ENCODE data around the gene AUH.

Gene AUH

DNA sequence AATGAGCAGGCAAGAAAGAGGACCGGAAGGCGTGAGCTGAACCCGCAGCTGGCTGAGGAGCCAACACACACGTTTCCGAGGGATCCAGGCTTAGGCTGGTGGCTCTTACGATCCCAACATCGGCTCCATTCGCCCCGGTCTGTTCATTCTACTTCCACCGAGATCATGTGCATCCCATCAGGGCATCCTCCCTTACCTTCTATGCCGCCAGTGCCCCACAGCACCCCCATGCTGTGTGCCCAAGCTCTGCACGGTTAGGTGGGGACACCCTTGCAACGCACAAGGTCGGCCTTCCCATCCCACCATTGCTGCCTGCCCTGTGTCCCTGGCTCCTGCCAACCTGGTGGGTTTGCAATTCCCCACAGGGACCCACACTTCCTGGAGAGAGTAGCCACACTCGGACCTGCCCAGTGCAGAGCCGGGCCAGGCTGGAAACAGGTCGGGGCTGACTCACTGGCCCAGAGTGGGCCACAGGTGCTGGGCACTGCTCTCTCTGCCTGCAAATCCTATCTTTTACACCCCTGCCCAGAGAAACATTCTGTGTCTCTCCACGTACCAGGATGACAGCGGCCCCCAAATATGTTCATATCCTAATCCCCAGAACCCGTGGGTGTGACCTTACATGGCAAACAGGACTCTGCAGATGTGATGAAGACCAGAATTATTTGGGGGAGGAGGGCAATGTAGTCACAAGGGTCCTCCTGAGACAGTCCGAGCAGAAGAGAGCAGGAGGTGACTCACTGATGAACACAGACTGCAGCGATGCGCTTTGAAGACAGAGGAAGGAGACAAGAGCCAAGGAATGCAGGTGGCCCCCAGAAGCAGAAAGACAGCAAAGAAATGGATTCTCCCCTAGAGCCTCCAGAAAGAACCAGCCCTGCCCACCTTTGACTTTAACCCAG, 182.2 kb downstream of the AUH start:
- no peak overlapping the region for H3K4me3 ChIP-seq (ENCODE audit: low read depth, low read length)
- TF ChIP-seq, protein P1, sequence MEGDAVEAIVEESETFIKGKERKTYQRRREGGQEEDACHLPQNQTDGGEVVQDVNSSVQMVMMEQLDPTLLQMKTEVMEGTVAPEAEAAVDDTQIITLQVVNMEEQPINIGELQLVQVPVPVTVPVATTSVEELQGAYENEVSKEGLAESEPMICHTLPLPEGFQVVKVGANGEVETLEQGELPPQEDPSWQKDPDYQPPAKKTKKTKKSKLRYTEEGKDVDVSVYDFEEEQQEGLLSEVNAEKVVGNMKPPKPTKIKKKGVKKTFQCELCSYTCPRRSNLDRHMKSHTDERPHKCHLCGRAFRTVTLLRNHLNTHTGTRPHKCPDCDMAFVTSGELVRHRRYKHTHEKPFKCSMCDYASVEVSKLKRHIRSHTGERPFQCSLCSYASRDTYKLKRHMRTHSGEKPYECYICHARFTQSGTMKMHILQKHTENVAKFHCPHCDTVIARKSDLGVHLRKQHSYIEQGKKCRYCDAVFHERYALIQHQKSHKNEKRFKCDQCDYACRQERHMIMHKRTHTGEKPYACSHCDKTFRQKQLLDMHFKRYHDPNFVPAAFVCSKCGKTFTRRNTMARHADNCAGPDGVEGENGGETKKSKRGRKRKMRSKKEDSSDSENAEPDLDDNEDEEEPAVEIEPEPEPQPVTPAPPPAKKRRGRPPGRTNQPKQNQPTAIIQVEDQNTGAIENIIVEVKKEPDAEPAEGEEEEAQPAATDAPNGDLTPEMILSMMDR (IDR thresholded peaks at IDR 0.05; ENCODE audit: low read depth, low read length, missing control alignments): no peak
- no peak for DNase-seq (ENCODE audit: low read depth)

DNA sequence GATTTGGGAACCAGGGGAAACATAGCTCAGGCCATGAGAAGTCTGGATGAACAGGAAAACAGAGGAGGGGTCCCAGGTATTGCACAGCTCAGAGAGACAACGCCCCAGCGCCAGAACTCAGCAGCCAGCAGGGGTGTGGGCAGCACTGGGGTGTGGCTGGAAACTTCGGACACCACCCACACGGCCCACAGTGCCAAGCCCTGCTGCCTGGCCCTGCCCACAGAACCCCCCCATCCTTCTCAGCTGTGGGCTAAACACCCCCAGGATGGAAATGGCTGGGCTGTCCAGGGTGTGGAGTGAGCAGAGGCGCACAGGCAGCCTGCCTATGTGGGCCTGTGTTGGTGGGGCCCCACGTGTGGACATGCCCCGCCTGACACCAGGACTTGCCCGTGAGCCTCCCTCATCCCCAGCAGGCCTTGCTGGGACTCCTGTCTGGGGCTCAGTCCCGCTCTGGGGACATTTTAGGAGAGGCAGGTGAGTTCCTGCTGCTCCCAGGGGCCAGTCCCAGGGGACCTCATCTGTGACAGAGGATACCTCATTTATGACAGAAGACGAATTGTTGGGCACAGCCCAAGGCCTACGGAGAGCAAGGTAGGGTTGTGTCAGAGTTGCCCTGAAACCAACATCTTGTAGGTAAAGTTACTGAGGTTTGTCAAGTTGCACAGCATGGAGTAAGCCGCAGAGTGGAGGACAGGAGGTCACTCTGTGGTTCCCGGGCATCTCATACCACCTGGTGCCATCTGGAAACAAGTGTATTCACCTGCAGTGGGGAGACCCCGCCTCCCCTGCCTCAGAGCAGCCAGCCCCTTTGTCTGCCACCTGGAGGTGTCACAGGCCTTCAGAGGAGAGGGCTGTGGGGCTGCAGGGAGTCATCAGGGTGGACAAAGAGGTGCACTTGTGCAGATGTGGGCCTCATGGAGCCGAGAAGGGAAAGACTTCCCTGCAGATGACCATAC, 183.2 kb downstream of the AUH start:
- H3K4me3 ChIP-seq (ENCODE audit: low read depth, low read length): no peak overlapping the region
- DNase-seq (ENCODE audit: low read depth): no peak
- TF ChIP-seq, protein P1 (IDR thresholded peaks at IDR 0.05; ENCODE audit: low read depth, low read length, missing control alignments): no peak

DNA sequence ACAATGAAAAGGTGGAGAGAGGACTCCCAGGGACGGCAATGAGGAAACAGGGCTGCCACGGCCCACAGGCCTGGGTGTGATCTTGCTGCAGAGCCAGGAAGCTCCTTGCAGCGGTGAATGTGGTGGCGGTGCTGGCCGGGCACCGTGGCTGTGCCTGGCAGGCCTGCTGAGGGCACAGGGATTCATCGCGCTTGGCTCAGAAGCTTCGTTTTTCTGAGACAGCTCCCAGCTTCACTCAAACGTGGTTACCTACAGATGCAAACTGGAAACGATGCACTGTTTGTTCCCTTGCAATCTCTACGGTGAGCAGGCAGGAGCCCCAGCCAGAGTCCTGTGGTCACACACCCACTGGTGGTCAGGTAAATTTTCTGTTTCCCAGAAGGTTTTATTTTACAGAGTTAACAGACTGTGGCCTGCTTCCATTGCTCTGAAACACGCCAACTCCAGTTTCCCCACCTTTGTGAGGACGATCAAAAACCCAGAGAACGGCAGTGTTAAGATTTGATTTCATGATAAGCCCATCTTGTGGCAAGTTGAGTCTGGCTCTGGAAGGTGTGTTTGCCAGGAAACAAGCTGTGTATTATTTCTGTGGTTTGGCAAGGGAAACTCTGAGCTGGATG, 183.9 kb downstream of the AUH start:
- H3K4me3 ChIP-seq (ENCODE audit: low read depth, low read length): no peak overlapping the region
- no peak for DNase-seq (ENCODE audit: low read depth)
- TF ChIP-seq, protein P1 (IDR thresholded peaks at IDR 0.05; ENCODE audit: low read depth, low read length, missing control alignments): no peak

DNA sequence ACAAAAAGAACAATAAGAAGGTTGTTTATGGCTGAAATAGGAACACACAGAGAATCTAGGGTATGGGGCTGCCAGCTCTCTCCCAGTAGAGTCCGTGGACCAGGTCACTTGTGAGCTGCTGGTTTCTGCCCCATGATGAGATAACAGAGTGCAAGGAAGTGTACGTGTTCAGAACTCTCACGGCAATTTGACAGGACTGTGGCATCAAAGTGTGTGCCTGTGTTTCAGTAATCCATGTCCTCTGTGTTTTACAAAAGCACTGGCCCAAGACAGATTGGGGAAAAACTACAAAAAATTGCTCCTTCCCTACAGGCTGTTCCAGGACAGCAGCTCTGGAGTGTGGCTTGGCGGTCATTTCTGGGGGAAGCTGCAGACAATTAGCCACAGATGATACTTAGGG, 184.6 kb downstream of the AUH start:
- no peak overlapping the region for H3K4me3 ChIP-seq (ENCODE audit: low read depth, low read length)

DNA sequence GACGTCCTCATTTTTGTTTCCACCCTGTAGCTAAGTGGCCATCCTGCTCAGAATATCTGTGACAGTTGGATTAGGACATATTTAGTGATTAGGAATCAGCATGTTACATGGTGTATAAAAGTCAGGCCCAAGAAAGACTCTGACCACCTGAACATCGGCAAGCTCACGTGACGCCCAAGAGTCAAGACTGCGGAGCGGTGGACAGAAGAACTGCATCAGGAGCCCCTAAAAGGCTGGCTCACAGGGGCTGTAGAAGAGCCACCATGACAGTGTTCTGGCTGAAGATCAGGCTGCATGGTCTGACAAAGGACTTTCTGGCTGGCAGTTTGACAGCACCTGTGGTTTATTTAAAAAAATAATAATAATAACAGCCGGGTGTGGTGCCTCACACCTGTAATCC, 185.3 kb downstream of the AUH start:
- TF ChIP-seq, protein P1 (IDR thresholded peaks at IDR 0.05; ENCODE audit: low read depth, low read length, missing control alignments): no peak
- no peak for DNase-seq (ENCODE audit: low read depth)
- H3K4me3 ChIP-seq (ENCODE audit: low read depth, low read length): no peak overlapping the region

More for the DNA sequence above, 184.6 kb downstream of the AUH start:
- TF ChIP-seq, protein P1 (IDR thresholded peaks at IDR 0.05; ENCODE audit: low read depth, low read length, missing control alignments): no peak
- DNase-seq (ENCODE audit: low read depth): no peak

DNA sequence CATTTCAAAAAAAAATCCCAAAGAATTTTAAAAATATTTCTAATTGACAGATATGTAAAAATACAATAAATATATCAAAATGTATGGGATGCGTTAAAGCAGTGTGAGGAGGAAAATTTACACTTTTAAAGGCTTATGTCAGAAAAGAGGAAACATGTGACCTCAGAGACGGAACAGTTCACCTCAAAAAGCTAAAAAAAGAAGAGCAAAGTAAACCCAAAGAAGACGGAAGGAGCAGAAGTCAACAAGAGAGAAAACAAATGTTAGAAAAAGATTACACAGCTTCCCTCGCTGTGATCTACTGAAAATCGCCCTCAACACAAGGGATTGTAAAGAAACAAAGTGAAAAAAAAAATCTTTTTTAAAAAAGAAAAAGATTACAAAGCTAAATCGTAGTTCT, 186.9 kb downstream of the AUH start:
- TF ChIP-seq, protein P1 (IDR thresholded peaks at IDR 0.05; ENCODE audit: low read depth, low read length, missing control alignments): no peak
- H3K4me3 ChIP-seq (ENCODE audit: low read depth, low read length): no peak overlapping the region
- no peak for DNase-seq (ENCODE audit: low read depth)

All from GM12864 (cell line).